Ishikawa (cell line): ENCODE measurements around the gene NSD2.

Experiments
- CEBPB ChIP-seq: IDR thresholded peaks from 2 replicates; pipeline ENCODE4 v1.6.1; 2012
- CREB1 ChIP-seq: IDR thresholded peaks from 2 replicates; pipeline ENCODE4 v1.6.1; 2012; ENCODE audit warnings: low read depth
- EGR1 ChIP-seq: IDR thresholded peaks from 2 replicates; pipeline ENCODE4 v1.6.1; 2012
- EP300 ChIP-seq: IDR thresholded peaks from 2 replicates; pipeline ENCODE4 v1.6.1; 2012; ENCODE audit warnings: borderline replicate concordance
- FOXM1 ChIP-seq: IDR thresholded peaks from 2 replicates; pipeline ENCODE4 v1.6.1; 2012; ENCODE audit warnings: low read depth, borderline replicate concordance
- NFIC ChIP-seq: IDR thresholded peaks from 2 replicates; pipeline ENCODE4 v1.6.1; 2012
- RAD21 ChIP-seq: IDR thresholded peaks from 2 replicates; pipeline ENCODE4 v1.6.1; 2012; ENCODE audit warnings: low read depth
- REST ChIP-seq: IDR thresholded peaks from 2 replicates; pipeline ENCODE4 v1.6.1; 2012; ENCODE audit warnings: low read depth, mild to moderate bottlenecking
- TAF1 ChIP-seq: IDR thresholded peaks from 2 replicates; pipeline ENCODE4 v1.6.1; 2012; ENCODE audit warnings: low read depth, mild to moderate bottlenecking
- TCF12 ChIP-seq: IDR thresholded peaks from 2 replicates; pipeline ENCODE4 v1.6.1; 2012; ENCODE audit warnings: low read depth
- TEAD4 ChIP-seq: IDR thresholded peaks from 2 replicates; pipeline ENCODE4 v1.6.1; 2012
- YY1 ChIP-seq: IDR thresholded peaks from 2 replicates; pipeline ENCODE4 v1.6.1; 2012; ENCODE audit warnings: low read depth
- ZBTB7A ChIP-seq: IDR thresholded peaks from 2 replicates; pipeline ENCODE4 v1.6.1; 2012; ENCODE audit warnings: low read depth
- TF ChIP-seq, protein P1 (sequence below): IDR thresholded peaks from 2 replicates; pipeline ENCODE4 v1.6.1; 2012
- TF ChIP-seq, protein P2 (sequence below): IDR thresholded peaks from 2 replicates; pipeline ENCODE4 v1.6.1; 2012

Gene NSD2

GRCh38 chr4:1992468-1993168 lies 121.4 kb downstream of the NSD2 start:
- TF ChIP-seq TCF12 (0 out of 2 replicates have a peak, but pooled peaks have one; percentile 14), RAD21 (peak; percentile 50; the same call in 1 of the 2 replicates), YY1 (peak; percentile 74; the same call in 1 of the 2 replicates), TEAD4 (no peak), CEBPB (no peak), NFIC (no peak; the same call in 1 of the 2 replicates)
- TF ChIP-seq, protein P1, sequence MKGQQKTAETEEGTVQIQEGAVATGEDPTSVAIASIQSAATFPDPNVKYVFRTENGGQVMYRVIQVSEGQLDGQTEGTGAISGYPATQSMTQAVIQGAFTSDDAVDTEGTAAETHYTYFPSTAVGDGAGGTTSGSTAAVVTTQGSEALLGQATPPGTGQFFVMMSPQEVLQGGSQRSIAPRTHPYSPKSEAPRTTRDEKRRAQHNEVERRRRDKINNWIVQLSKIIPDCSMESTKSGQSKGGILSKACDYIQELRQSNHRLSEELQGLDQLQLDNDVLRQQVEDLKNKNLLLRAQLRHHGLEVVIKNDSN: no peak
- TF ChIP-seq, protein P2, sequence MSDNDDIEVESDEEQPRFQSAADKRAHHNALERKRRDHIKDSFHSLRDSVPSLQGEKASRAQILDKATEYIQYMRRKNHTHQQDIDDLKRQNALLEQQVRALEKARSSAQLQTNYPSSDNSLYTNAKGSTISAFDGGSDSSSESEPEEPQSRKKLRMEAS: peak; percentile 84

GRCh38 chr4:1993169-1993516 lies 122.0 kb downstream of the NSD2 start:
- TF ChIP-seq TCF12 (no peak), CEBPB (no peak), EGR1 (no peak), YY1 (no peak), TEAD4 (no peak), NFIC (no peak), EP300 (no peak), REST (no peak), TAF1 (no peak)
- TF ChIP-seq, protein P2: no peak

DNA sequence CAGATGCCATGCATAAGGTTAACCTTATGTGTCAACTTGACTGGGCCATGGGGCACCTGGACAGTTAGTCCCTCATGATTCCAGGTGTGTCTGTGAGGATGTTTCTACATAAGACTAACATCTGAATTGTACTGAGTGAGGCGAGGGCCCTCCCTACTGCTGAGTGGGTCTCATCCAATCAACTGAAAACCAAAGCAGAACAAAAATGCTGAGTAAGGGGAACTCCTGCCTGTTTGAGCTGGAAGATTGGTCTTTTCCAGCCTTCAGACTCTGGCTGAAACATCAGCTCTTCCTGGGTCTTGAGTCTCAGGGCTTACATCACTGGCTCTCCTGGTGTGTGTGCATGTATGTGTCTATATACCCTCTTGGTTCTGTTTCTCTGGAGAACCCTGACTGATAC lies 123.7 kb downstream of the NSD2 start:
- TF ChIP-seq ZBTB7A (no peak), EGR1 (no peak), TAF1 (no peak), EP300 (no peak), REST (no peak), TCF12 (no peak), RAD21 (no peak), NFIC (no peak), TEAD4 (no peak), CREB1 (no peak), FOXM1 (no peak), YY1 (no peak), CEBPB (no peak)
- TF ChIP-seq, protein P2: no peak
- TF ChIP-seq, protein P1: no peak

DNA sequence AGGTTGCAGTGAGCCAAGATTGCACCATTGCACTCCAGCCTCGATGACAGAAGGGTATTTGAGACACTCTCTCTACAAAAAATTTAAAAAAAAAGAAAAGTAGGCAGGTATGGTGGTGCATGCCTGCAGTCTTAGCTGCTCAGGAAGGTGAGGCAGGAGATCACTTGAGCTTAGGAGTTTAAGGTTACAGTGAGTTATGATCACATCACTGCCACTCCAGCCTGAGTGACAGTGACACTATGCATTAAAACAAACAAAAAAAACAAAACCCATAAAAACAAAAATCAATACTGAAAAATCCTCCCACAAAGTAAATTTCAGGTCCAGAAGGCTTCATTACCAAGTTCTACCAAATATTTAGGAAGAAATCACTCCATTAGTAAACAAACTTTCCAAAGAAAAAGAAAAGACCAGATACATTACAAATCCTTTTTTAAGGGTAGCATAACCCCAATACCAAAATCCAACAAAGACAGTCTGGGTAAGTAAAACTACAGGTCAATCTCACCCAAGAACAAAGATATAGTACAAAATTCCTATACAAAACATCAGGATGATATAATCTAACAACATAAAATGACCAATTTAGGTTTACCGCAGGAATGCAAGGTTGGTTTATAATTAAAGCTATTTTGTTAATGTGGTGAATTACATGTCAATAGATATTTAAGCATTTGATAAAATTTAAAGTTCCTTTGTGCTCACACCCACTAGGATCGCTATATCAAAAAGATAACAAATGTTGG lies 125.8 kb downstream of the NSD2 start:
- TF ChIP-seq ZBTB7A (no peak), YY1 (no peak), RAD21 (no peak)
- TF ChIP-seq, protein P2: no peak

DNA sequence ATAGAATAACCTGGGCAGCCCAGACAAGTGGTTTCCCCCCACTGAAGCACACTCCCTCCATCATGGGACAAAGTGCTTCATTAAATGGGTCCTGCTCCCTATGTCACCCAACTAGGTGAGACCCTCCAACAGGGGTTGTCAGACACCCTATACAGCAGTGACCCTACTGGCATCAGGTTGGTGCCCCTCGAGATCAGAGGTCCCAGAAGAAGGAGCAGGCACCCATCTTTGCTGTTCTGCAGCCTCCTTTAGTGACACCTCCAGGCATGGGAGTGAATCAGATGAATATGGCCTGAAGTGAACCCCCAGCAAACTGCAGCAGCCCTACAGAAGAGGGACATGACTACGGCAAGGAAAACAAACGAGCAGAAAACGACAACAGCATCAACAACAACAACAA lies 126.5 kb downstream of the NSD2 start:
- TF ChIP-seq REST: no peak
- TF ChIP-seq TCF12: no peak
